HUES6 (cell line): ENCODE results near the gene SP8.

Source experiments
- H3K27ac ChIP-seq: 2 replicates; pipeline ENCODE4 v1.7.0; 2013; ENCODE audit warnings: low read depth, mild to moderate bottlenecking, low read length, inconsistent platforms
- H3K27me3 ChIP-seq: 2 replicates; pipeline ENCODE4 v1.6.1; 2013; ENCODE audit warnings: low read length; ENCODE audit not compliant: control insufficient read depth, insufficient read depth
- H3K36me3 ChIP-seq: 2 replicates; pipeline ENCODE4 v1.6.1; 2013; ENCODE audit warnings: low read length; ENCODE audit not compliant: control insufficient read depth, insufficient read depth
- H3K4me1 ChIP-seq: 2 replicates; pipeline ENCODE4 v1.6.1; 2013; ENCODE audit warnings: low read length; ENCODE audit not compliant: control insufficient read depth, insufficient read depth
- H3K4me3 ChIP-seq: 2 replicates; pipeline ENCODE4 v1.5.1; 2013; ENCODE audit warnings: low read depth, low read length
- H3K9ac ChIP-seq: one replicate; pipeline ENCODE4 v1.6.1; 2013; ENCODE audit warnings: mild to moderate bottlenecking, low read length
- H3K9me3 ChIP-seq: 2 replicates; pipeline ENCODE4 v1.6.1; 2013; ENCODE audit warnings: low read depth, low read length; ENCODE audit not compliant: control insufficient read depth, insufficient read depth

The SP8 gene

DNA sequence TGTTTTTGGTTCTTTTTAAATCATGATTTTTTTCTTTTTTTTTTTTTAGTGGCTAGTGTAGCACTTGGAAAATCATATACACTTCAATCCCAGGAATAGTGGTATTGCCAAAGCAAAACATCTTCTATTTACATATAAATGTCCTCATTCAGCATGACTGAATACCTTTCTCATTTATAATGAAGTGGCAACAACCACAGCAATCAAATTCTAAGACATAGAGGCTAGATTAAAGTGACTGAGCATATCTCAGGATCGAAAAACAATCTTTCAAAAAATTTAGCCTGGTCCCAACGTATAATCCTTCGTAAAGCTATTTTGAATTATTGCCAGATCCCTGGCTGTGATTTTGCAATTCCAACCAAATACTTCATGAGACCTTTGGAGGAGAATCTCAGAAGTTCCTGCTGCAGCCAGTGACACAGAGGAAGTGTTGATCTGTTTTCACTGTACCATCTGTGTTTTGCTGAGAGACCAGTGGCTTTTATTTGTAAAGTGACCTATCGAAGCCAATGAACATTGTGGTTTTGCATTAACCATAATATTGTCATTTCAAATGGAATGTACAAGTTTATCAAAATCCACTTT, 29.8 kb upstream of the SP8 start:
- Histone ChIP-seq H3K9ac (no peak overlapping the region), H3K4me3 (peak overlapping the region; percentile 21; the same call in 1 of the 2 replicates)

DNA sequence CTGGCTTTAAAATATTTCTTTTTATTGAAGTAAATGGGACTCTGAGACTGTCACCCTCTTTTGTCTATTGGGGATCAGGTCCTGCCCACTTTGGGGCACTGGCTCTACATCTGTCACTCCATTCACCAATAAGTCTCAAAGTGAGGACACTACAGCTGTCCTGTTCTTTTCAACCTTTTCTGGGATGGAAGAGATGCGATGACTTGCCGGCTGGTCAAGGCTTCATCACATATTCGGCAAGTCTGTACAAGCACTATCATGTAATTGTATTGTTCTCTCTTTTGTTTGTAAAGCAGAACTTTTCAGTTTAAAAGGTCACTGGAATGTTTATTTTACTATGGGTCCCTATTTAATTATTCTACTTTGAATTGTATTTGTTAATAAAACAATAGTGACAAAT, 17.7 kb upstream of the SP8 start:
- H3K9ac ChIP-seq = no peak overlapping the region
- H3K27me3 ChIP-seq = peaks cover 5% of the 10 kb centered on the region; the same call in 1 of the 2 replicates
- H3K27ac ChIP-seq = no peak overlapping the region
- no peaks in the 10 kb centered on the region for H3K36me3 ChIP-seq
- H3K4me3 ChIP-seq = no peak overlapping the region
- peaks cover 16% of the 10 kb centered on the region for H3K9me3 ChIP-seq
- H3K4me1 ChIP-seq = peaks cover 17% of the 10 kb centered on the region

More for the DNA sequence above, 29.8 kb upstream of the SP8 start:
- Histone ChIP-seq H3K36me3 (no peaks in the 10 kb centered on the region), H3K4me1 (peaks cover 5% of the 10 kb centered on the region), H3K27ac (peak overlapping the region; percentile 19; the same call in 1 of the 2 replicates), H3K9me3 (no peaks in the 10 kb centered on the region), H3K27me3 (no peaks in the 10 kb centered on the region)

DNA sequence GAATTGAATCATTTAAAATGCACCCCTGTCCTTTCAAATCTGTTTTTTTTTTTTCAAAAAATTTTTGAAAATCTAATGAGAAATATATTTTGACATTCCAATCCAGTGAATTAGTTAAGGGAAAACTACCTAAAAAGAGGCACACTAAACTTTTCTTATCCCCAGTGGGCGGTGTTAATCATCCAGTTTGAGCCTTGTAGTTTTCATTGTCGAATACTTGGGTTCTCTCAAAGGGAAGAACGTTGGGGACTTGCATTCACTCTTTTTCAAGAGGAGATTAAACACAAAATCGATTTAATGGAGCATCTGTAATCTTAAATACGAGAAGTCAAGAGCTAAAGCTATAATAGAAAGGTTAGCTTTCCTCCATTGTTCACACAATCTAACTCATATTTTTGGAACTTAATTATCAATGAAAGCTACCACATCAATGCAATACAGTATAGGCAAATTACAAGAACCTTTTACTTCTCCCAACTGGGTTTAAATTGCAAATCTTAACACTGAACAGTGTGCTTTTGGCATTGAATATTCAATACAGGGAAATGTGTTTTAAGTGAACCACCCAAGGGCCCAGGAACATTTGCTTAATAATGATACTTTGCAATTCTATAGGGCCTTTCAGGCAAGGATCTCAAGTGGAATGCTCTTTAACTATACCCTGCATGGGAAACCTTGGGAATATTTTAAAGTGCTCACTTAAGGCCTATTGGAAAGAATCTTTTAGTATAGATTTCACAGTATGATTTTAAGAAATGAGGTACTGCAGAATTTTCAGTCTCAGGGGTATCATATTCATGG, 13.1 kb upstream of the SP8 start:
- peaks cover 32% of the 10 kb centered on the region for H3K4me1 ChIP-seq
- H3K9me3 ChIP-seq = no peaks in the 10 kb centered on the region
- H3K9ac ChIP-seq = no peak overlapping the region
- peak overlapping the region; percentile 43 for H3K4me3 ChIP-seq
- H3K27ac ChIP-seq = peak overlapping the region; percentile 58
- H3K27me3 ChIP-seq = peaks cover 37% of the 10 kb centered on the region
- H3K36me3 ChIP-seq = no peaks in the 10 kb centered on the region

- Histone ChIP-seq H3K36me3 (no peaks in the 10 kb centered on the region), H3K9ac (peak overlapping the region; percentile 21), H3K4me3 (peak overlapping the region; percentile 66), H3K27ac (0 out of 2 replicates have a peak overlapping the region, but pooled peaks have one; percentile 15), H3K27me3 (peaks cover 47% of the 10 kb centered on the region), H3K9me3 (no peaks in the 10 kb centered on the region), H3K4me1 (peaks cover 43% of the 10 kb centered on the region)
Measured at GRCh38 chr7:20798694-20799121, 12.0 kb upstream of the SP8 start.

DNA sequence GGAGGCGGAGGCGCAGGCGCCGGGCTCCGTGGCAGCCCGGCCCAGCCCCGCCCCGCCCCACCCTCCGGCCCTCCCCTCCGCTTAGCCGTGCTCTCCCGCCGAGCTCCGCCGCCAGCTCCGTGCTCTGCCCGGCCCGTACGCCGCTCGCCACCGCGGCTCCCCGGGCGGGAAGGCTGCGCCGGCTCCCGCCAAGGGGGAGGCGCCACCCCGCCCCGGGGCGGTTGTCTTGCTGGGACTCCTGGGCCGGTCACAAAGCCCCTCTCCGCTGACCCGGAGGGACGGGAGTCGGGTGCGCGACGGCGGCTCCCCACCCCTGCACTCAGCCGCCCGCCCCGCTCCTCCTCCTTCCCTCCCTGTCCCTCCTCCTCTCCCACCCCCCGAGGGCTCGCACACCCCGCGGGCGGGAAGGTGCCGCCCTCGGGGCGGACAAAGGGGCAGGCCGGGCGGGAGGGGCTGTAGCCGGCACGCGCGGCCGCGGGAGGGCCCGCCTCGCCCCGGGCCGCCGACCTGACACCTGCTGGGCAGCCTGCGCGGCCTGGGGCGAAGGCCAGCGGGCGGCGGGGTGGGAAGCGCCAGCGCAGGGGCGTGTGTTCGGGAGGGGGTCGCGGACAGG, 11.5 kb upstream of the SP8 start:
- Histone ChIP-seq H3K27ac (0 out of 2 replicates have a peak overlapping the region, but pooled peaks have one; percentile 15), H3K27me3 (peaks cover 53% of the 10 kb centered on the region), H3K36me3 (no peaks in the 10 kb centered on the region), H3K9ac (peak overlapping the region; percentile 60), H3K4me1 (peaks cover 48% of the 10 kb centered on the region), H3K9me3 (no peaks in the 10 kb centered on the region), H3K4me3 (peak overlapping the region; percentile 72)

- Histone ChIP-seq H3K27me3 (peaks cover 59% of the 10 kb centered on the region), H3K4me3 (peak overlapping the region; percentile 72), H3K9ac (peak overlapping the region; percentile 60), H3K27ac (no peak overlapping the region; the same call in 1 of the 2 replicates), H3K4me1 (peaks cover 54% of the 10 kb centered on the region), H3K36me3 (no peaks in the 10 kb centered on the region), H3K9me3 (no peaks in the 10 kb centered on the region)
Measured at GRCh38 chr7:20797462-20798080, 10.9 kb upstream of the SP8 start.

GRCh38 chr7:20797042-20797461, 10.4 kb upstream of the SP8 start:
- peak overlapping the region; percentile 60 for H3K9ac ChIP-seq
- no peak overlapping the region; the same call in 1 of the 2 replicates for H3K27ac ChIP-seq
- H3K4me3 ChIP-seq = peak overlapping the region; percentile 72
- H3K27me3 ChIP-seq = peaks cover 64% of the 10 kb centered on the region
- no peaks in the 10 kb centered on the region for H3K36me3 ChIP-seq
- peaks cover 59% of the 10 kb centered on the region for H3K4me1 ChIP-seq
- no peaks in the 10 kb centered on the region for H3K9me3 ChIP-seq

- peak overlapping the region; percentile 72 for H3K4me3 ChIP-seq
Measured at GRCh38 chr7:20796500-20796899, 9.8 kb upstream of the SP8 start.

DNA sequence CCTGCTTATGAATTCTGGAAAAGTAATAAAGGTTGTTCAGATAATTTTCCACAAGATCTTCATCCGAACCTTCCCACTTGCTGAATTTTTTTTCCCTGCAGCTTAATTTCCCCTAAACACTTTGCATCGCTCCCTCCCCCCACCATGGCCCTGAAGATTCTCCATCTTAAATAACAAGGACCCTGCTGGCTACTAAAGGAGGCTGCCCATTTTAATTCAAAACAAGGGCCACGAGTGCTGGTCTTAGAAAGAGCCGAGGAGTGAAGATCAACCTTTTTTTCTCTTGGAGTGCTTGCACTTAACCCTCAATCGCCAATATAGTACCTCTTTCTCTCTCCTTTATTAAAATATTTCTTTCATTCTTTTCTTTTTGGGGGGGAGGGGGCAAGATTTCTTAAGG, 9.2 kb upstream of the SP8 start:
- Histone ChIP-seq H3K4me3 (peak overlapping the region; percentile 72), H3K4me1 (peaks cover 60% of the 10 kb centered on the region), H3K27me3 (peaks cover 76% of the 10 kb centered on the region), H3K9me3 (no peaks in the 10 kb centered on the region), H3K36me3 (no peaks in the 10 kb centered on the region), H3K27ac (no peak overlapping the region; the same call in 1 of the 2 replicates), H3K9ac (no peak overlapping the region)

More at GRCh38 chr7:20796500-20796899, 9.8 kb upstream of the SP8 start:
- Histone ChIP-seq H3K27ac (no peak overlapping the region), H3K9ac (no peak overlapping the region), H3K4me1 (peaks cover 64% of the 10 kb centered on the region), H3K36me3 (no peaks in the 10 kb centered on the region), H3K27me3 (peaks cover 70% of the 10 kb centered on the region), H3K9me3 (no peaks in the 10 kb centered on the region)

DNA sequence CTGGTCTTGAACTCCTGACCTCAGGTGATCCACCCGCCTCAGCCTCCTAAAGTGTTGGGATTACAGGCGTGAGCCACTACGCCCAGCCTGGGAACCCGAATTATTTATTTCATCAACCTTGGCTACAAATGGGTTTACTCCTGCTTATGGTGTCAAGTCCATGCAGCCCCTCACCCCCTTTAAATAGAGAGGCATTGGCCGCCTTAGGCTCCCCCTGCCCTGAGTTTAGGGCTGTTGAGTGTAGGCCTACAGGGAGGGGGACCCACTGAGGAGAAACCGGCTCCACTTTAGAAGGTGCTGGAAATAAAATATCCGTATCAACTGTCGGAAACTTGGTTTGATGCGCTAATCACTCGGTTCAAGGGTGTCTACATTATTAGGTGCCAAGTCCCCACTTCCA, 8.7 kb upstream of the SP8 start:
- Histone ChIP-seq H3K4me1 (peaks cover 58% of the 10 kb centered on the region), H3K9me3 (no peaks in the 10 kb centered on the region), H3K27ac (no peak overlapping the region; the same call in 1 of the 2 replicates), H3K4me3 (peak overlapping the region; percentile 51), H3K36me3 (no peaks in the 10 kb centered on the region), H3K9ac (no peak overlapping the region), H3K27me3 (peaks cover 81% of the 10 kb centered on the region)
